WI38 (cell line): ENCODE data around the gene EFNA4.
A peak's percentile ranks its signal among the peaks of the same experiment; 100 is the strongest.

Experiments used
- H3K4me3 ChIP-seq: 2 replicates; pipeline ENCODE4 v1.5.1; 2011; ENCODE audit warnings: low read depth, mild to moderate bottlenecking, control low read depth, low read length
- CTCF ChIP-seq: IDR thresholded peaks from 2 replicates; pipeline ENCODE4 v1.5.1; 2012; ENCODE audit warnings: low read depth, mild to moderate bottlenecking, control low read depth, low read length

EFNA4 gene

GRCh38 chr1:155084722-155085503, 21.4 kb downstream of the EFNA4 start:
- H3K4me3 ChIP-seq = peak overlapping the region; percentile 67
- peak; percentile 84 for TF ChIP-seq CTCF

- H3K4me3 ChIP-seq = peak overlapping the region; percentile 67
- TF ChIP-seq CTCF = no peak
These were observed 22.1 kb downstream of the EFNA4 start for GRCh38 chr1:155085504-155086127.

- no peak overlapping the region for H3K4me3 ChIP-seq
These were observed 22.7 kb downstream of the EFNA4 start for GRCh38 chr1:155086128-155086741.

GRCh38 chr1:155086856-155087535, 23.5 kb downstream of the EFNA4 start:
- no peak for TF ChIP-seq CTCF
- no peak overlapping the region for H3K4me3 ChIP-seq

More at GRCh38 chr1:155086128-155086741, 22.7 kb downstream of the EFNA4 start:
- TF ChIP-seq CTCF = peak; percentile 85

GRCh38 chr1:155091071-155092051, 27.8 kb downstream of the EFNA4 start:
- no peak overlapping the region for H3K4me3 ChIP-seq

More at GRCh38 chr1:155091071-155092051, 27.8 kb downstream of the EFNA4 start:
- TF ChIP-seq CTCF = peak; percentile 96
